ENCODE data around the gene GHR.

Gene GHR

GRCh38 chr5:42454216-42454995, 31.2 kb downstream of the GHR start:
- Histone ChIP-seq H3K27ac (ENCODE audit: poor library complexity, severe bottlenecking) (no peak overlapping the region), H3K27me3 (ENCODE audit: insufficient read depth, poor library complexity, severe bottlenecking) (no peaks in the 10 kb centered on the region), H3K4me1 (ENCODE audit: insufficient read depth, poor library complexity, severe bottlenecking) (no peaks in the 10 kb centered on the region), H3K4me3 (ENCODE audit: severe bottlenecking) (no peak overlapping the region), H3K9me3 (ENCODE audit: severe bottlenecking) (no peaks in the 10 kb centered on the region), H3K36me3 (ENCODE audit: low read depth) (no peaks in the 10 kb centered on the region)
- no peak for DNase-seq (ENCODE audit: low spot score)
- TF ChIP-seq, protein P1, sequence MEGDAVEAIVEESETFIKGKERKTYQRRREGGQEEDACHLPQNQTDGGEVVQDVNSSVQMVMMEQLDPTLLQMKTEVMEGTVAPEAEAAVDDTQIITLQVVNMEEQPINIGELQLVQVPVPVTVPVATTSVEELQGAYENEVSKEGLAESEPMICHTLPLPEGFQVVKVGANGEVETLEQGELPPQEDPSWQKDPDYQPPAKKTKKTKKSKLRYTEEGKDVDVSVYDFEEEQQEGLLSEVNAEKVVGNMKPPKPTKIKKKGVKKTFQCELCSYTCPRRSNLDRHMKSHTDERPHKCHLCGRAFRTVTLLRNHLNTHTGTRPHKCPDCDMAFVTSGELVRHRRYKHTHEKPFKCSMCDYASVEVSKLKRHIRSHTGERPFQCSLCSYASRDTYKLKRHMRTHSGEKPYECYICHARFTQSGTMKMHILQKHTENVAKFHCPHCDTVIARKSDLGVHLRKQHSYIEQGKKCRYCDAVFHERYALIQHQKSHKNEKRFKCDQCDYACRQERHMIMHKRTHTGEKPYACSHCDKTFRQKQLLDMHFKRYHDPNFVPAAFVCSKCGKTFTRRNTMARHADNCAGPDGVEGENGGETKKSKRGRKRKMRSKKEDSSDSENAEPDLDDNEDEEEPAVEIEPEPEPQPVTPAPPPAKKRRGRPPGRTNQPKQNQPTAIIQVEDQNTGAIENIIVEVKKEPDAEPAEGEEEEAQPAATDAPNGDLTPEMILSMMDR (IDR thresholded peaks at IDR 0.05; ENCODE audit: poor library complexity, severe bottlenecking) = no peak
- ATAC-seq (ENCODE audit: low read depth) = 0 out of 3 replicates have a peak, but pooled peaks have one; percentile 12

GRCh38 chr5:42461033-42461432, 37.8 kb downstream of the GHR start:
- Histone ChIP-seq H3K4me1 (ENCODE audit: insufficient read depth, poor library complexity, severe bottlenecking) (no peaks in the 10 kb centered on the region), H3K9me3 (ENCODE audit: severe bottlenecking) (no peaks in the 10 kb centered on the region), H3K27ac (ENCODE audit: poor library complexity, severe bottlenecking) (no peak overlapping the region), H3K36me3 (ENCODE audit: low read depth) (no peaks in the 10 kb centered on the region), H3K4me3 (ENCODE audit: severe bottlenecking) (no peak overlapping the region), H3K27me3 (ENCODE audit: insufficient read depth, poor library complexity, severe bottlenecking) (no peaks in the 10 kb centered on the region)
- DNase-seq (ENCODE audit: low spot score) (no peak), ATAC-seq (ENCODE audit: low read depth) (no peak)
- TF ChIP-seq, protein P1 (IDR thresholded peaks at IDR 0.05; ENCODE audit: poor library complexity, severe bottlenecking) = no peak

DNA sequence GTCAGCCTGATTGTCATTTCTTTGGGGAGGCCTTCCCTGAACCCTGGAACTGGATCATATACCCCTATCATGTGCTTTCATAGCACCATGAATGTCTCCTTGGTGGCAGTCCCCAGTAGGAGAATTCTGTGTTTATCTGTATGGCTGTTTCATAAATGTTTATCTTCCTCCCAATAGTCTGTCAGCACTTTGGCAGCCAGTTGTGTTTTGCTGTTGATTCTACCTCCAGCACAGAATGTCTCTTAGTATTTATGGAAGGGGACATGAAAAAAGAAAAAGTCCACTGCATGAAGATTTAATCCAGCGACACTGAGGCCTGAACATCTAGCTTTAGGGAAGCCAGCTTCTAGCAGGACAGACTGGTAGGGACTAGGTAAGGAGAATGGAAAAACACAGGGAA, 38.3 kb downstream of the GHR start:
- no peaks in the 10 kb centered on the region for H3K36me3 ChIP-seq (ENCODE audit: low read depth)
- H3K9me3 ChIP-seq (ENCODE audit: severe bottlenecking) = no peaks in the 10 kb centered on the region
- DNase-seq (ENCODE audit: low spot score) (no peak), ATAC-seq (ENCODE audit: low read depth) (no peak)
- TF ChIP-seq, protein P1 (IDR thresholded peaks at IDR 0.05; ENCODE audit: poor library complexity, severe bottlenecking) = no peak
- no peaks in the 10 kb centered on the region for H3K27me3 ChIP-seq (ENCODE audit: insufficient read depth, poor library complexity, severe bottlenecking)
- no peak overlapping the region for H3K27ac ChIP-seq (ENCODE audit: poor library complexity, severe bottlenecking)
- H3K4me3 ChIP-seq (ENCODE audit: severe bottlenecking) = no peak overlapping the region
- no peaks in the 10 kb centered on the region for H3K4me1 ChIP-seq (ENCODE audit: insufficient read depth, poor library complexity, severe bottlenecking)

DNA sequence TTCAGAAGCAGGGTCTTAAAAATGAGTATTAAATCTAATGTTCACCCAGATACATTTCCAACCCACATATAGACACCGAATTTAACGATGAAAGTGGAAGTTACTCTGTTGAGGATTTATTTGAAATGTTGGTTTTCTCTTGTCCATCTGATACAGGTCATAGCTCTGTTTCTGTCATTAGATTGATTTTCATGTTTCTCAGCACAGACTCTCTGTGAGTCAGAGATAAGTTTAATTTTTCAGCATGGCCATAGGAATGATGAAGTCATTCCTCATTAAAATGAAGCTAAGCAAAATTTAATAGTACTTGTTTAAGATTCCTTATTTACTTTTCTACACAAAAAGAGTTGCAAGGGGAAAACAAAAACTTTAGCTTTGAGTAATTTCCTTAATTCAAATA, 38.8 kb downstream of the GHR start:
- no peaks in the 10 kb centered on the region for H3K27me3 ChIP-seq (ENCODE audit: insufficient read depth, poor library complexity, severe bottlenecking)
- no peaks in the 10 kb centered on the region for H3K9me3 ChIP-seq (ENCODE audit: severe bottlenecking)
- ATAC-seq (ENCODE audit: low read depth) (no peak), DNase-seq (ENCODE audit: low spot score) (no peak)
- no peaks in the 10 kb centered on the region for H3K36me3 ChIP-seq (ENCODE audit: low read depth)
- H3K4me3 ChIP-seq (ENCODE audit: severe bottlenecking) = no peak overlapping the region
- no peak overlapping the region for H3K27ac ChIP-seq (ENCODE audit: poor library complexity, severe bottlenecking)
- TF ChIP-seq, protein P1 (IDR thresholded peaks at IDR 0.05; ENCODE audit: poor library complexity, severe bottlenecking) = no peak
- H3K4me1 ChIP-seq (ENCODE audit: insufficient read depth, poor library complexity, severe bottlenecking) = no peaks in the 10 kb centered on the region

DNA sequence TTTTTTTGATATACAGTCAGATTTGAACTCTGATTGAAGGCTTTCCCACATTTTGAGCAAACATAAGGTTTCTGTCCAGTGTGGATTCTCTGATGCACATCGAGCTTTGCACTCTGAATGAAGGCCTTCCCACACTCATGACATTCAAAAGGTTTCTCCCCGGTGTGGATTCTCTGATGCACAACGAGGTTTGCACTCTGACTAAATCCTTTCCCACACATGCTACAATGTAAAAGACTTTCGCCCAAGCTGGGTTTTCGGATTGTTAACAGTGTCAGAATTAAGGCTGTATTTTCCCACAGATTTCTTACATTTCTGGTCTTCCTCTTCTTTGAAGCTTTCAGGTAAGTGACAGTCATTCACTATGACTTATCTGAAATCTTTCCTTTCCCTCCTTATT, 44.3 kb downstream of the GHR start:
- Histone ChIP-seq H3K4me1 (ENCODE audit: insufficient read depth, poor library complexity, severe bottlenecking) (no peaks in the 10 kb centered on the region), H3K4me3 (ENCODE audit: severe bottlenecking) (no peak overlapping the region), H3K36me3 (ENCODE audit: low read depth) (no peaks in the 10 kb centered on the region), H3K27me3 (ENCODE audit: insufficient read depth, poor library complexity, severe bottlenecking) (no peaks in the 10 kb centered on the region), H3K9me3 (ENCODE audit: severe bottlenecking) (no peaks in the 10 kb centered on the region), H3K27ac (ENCODE audit: poor library complexity, severe bottlenecking) (no peak overlapping the region)
- TF ChIP-seq, protein P1 (IDR thresholded peaks at IDR 0.05; ENCODE audit: poor library complexity, severe bottlenecking) = no peak
- no peak for DNase-seq (ENCODE audit: low spot score)
- ATAC-seq (ENCODE audit: low read depth) = no peak

Measured in RWPE2 (cell line).